GM18870 (cell line): ENCODE data around the gene TEX22.

Experiments used
- ATAC-seq: cut with Tn5 transposase; IDR thresholded peaks from one replicate; pipeline ENCODE4 v1.9.1; 2021; ENCODE audit warnings: moderate library complexity; ENCODE audit not compliant: unreplicated experiment

TEX22 gene

DNA sequence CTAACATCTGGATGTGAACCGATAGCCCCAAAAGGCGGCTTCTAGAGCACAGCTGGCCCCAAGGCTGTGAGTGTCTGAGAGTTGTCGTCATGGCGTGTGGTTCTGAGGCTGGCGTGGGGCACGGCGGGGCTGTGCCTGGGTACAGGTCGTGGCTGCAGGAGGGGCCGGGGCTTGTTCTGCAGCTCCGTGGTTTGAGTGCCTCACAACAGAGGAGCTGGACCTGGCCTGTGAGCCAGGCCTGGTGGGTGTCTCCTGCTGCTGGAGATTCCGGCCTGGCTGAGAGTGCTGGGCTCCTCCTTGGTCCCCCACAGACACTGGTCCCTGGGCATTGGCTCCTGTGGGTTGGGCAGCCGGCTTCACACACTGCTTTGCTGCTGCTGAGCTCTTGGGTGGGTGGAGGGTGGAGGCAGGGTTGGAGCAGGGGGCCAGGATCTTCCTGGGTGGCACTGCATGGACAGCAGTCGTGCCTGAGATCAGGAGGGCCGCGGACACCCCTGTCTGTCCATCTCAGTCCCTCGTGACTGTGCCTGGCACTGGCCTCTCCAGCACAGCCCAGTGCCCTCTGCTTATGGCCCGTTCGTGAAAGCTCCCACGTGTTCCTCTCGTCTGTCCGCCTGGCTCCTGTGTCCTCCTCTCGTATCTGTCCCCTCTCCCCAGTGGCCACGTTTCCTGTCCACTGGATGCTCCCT is 31.8 kb upstream of the TEX22 start:
- ATAC-seq: no peak

- ATAC-seq: no peak
Measured at GRCh38 chr14:105367116-105368031, 31.0 kb upstream of the TEX22 start.

- ATAC-seq: no peak
Measured at GRCh38 chr14:105368032-105368417, 30.3 kb upstream of the TEX22 start.

DNA sequence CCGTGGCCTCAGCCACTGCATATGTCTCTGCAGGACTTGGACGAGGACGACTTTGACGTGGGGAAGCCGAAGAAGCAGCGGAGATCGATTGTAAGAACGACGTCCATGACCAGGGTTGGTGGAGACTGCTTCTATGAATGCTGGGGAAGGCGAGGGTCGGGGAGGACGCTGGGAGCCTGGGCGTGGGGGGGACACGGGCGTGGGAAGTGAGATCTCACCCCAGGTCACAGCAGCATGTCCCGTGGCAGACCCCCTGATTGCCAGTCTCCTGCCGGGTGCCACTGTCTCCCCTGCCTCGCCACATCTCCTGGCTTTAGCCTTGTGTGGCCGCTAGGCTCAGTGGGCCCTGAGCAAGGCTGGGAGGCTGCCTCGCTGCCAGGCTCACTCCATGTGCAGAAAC is 29.9 kb upstream of the TEX22 start:
- ATAC-seq: no peak

- no peak for ATAC-seq
Measured at GRCh38 chr14:105368910-105369652, 29.3 kb upstream of the TEX22 start.

DNA sequence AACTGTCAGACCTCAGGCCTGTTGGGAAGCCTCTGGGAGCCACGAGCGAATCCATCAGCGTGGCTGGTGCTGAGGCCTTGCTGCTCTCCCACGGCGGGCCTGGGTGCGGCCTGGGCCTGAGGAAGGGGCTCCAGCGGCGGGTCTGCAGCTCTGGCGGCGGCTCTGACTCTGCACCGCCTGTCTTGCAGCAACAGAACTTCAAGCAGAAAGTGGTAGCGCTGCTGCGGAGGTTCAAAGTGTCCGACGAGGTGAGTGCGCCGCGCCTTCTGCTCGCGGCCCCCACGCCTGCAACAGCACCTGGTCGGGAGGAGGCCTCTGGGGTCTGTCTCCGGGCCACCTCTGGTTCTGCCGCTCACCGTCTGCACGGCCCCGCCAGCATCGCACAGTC is 28.7 kb upstream of the TEX22 start:
- no peak for ATAC-seq

DNA sequence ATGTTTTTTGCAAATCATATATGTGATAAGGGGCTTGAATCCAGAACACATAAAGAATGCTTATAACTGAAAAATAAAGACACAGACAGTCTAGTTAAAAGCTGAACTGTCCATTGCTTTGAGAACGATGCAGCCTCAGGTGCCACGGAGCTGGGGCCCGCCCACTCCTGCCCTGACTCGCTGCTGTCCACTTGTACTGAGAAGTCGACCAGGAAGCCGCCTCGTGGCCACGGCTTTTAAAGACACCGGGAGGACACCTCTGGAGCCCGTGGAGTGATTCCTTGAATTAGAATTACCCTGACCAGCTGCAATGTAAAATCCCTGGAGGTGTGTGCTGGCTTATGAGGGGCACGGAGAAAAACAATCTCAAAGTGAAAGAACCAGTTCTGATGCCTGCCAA is 23.9 kb upstream of the TEX22 start:
- ATAC-seq: no peak

GRCh38 chr14:105375635-105376057 is 22.7 kb upstream of the TEX22 start:
- ATAC-seq: no peak

- no peak for ATAC-seq
Measured at GRCh38 chr14:105376521-105377440, 21.6 kb upstream of the TEX22 start.

GRCh38 chr14:105377555-105378182 is 20.7 kb upstream of the TEX22 start:
- ATAC-seq: no peak

DNA sequence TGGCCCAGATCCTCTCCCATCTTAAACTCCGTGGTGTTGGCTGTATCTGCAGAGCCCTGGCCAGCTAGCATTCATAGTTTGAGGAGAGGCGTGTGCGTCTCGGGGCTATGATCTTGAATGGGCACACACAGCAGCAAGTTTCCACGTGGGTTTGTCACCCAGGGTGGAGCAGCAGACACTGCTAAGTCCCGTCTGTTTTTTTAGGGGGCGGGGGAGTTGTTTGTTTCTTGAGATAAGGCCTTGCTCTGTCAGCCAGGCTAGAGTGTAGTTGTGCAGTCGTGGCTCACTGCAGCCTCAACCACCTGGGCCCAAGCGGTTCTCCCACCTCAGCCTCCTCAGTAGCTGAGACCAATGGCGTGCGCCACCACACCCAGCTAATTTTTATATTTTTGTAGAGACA is 20.1 kb upstream of the TEX22 start:
- ATAC-seq: no peak

- no peak for ATAC-seq
Measured at GRCh38 chr14:105378873-105379685, 19.3 kb upstream of the TEX22 start.

DNA sequence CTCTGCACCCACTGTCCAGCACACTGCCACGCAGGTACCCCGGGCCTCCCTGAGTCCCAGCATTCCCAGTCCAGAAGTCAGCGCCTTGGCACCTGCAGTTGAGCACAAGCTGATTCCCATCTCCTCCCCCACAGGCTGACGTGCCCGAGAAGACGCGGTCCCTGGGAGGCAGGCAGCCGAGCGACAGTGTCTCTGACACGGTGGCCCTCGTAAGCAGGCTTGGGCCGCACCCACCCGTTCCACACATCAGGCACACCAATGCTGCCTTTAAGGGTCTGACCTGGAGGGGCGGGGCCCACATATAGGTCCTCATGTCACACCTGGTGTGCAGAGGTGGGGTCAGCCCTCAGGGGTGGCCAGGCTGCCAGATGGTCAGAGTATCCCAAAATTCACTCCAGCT is 18.4 kb upstream of the TEX22 start:
- ATAC-seq: no peak

GRCh38 chr14:105380756-105381155 is 17.6 kb upstream of the TEX22 start:
- ATAC-seq: no peak

- no peak for ATAC-seq
Measured at GRCh38 chr14:105381446-105382342, 16.6 kb upstream of the TEX22 start.

DNA sequence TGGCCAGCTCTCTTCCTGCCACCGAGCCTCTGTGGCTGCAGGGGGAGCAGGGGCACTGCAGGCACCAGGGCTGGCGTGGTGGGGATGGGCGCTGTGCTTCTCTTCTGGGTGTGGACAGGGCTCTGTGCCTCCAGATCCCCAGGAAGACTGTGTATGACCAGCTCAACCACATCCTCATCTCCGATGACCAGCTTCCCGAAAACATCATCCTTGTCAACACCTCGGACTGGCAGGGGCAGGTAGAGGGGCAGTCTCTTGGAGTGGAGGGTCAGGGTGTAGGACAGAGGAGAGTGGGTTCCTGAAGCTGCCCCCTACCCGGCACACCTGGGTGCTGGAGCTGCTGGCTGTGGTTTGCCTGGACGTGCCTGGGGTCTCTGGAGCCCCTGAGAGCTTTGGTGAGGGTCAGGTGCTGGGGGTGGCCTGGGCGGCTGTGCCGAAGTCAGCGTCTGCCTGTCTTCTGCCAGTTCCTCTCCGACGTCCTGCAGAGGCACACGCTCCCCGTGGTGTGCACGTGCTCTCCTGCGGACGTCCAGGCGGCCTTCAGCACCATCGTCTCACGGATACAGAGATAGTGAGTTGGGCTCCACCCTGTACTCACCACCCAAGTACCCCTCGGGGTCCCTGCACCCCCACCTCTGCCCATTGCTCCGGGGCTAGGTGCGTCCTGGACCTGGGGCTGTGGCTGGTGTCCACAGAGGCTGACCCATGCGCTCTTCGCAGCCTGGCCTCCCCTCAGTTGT is 15.8 kb upstream of the TEX22 start:
- ATAC-seq: no peak

DNA sequence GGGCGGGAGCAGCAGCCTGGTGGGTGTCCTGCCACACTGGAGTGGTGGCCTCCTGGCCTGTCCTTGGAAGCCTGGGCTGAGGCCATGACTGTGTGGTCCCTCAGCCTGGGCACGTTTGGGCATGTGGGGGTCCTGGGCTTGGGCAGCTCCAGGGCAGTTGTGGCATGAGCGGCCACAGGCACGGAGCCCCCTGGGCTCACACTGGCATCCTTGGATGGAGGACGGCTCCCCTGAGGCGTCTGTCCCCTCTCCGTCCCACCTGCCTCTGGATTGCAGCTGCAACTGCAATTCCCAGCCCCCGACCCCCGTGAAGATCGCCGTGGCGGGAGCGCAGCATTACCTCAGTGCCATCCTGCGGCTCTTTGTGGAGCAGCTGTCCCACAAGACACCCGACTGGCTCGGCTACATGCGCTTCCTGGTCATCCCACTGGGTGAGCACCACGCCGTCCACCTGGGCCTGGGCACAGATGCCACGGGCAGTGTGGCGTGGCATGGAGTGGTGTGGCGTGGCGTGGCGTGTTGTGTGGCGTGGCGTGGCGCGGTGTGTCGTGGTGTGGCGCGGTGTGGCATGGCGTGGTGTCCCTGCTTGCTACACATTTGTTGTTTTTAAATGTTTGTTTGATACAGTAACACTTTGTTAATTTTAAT is 15.1 kb upstream of the TEX22 start:
- ATAC-seq: no peak
